Subcutaneous adipose tissue (tissue), 4 donors: ENCODE measurements around the gene ACVR1. TPM values are rescaled to one million over a fixed set of nuclear protein-coding genes. Genes with fewer than 3 reads are reported as not detected.

Experiments
- CTCF ChIP-seq: fragments of 450-650 bp; IDR thresholded peaks from one replicate; pipeline ENCODE4 v1.5.1; 2016; ENCODE audit warnings: low read depth, mild to moderate bottlenecking, control low read depth, antibody characterized with exemption, moderate library complexity
- total RNA-seq, 4 donors: library from RNA; depleted of rRNA; stranded (reverse); fragments of >200 nt; gene quantifications; one replicate each; pipeline ENCODE4 v1.1.0, GENCODE V29; 2016

Gene ACVR1
- total RNA-seq, 4 donors from 2014 or later: 34.7 to 49.6 (median 44.2) TPM

DNA sequence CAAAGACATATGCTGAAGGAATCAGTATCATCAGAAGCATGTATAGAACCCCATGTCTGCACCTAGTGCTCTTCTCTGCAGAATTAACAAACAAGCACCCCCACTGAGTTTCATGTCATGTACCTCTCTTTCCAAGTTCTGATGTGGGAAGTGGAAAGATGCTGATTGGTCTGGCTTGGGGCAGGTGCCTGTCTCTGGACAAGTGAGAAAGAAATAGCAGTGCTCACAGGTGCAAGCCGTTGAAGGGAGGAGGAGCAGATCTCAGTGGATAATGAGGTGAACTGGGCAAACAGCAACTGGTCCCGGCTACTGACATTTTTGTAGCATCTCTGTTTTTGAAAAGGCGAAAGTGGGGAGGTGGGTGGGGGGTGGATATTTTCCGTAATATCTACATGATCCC, 17.5 kb upstream of the ACVR1 start:
- no peak for TF ChIP-seq CTCF

- TF ChIP-seq CTCF: no peak
Measured at GRCh38 chr2:157891643-157892041, 15.5 kb upstream of the ACVR1 start.

DNA sequence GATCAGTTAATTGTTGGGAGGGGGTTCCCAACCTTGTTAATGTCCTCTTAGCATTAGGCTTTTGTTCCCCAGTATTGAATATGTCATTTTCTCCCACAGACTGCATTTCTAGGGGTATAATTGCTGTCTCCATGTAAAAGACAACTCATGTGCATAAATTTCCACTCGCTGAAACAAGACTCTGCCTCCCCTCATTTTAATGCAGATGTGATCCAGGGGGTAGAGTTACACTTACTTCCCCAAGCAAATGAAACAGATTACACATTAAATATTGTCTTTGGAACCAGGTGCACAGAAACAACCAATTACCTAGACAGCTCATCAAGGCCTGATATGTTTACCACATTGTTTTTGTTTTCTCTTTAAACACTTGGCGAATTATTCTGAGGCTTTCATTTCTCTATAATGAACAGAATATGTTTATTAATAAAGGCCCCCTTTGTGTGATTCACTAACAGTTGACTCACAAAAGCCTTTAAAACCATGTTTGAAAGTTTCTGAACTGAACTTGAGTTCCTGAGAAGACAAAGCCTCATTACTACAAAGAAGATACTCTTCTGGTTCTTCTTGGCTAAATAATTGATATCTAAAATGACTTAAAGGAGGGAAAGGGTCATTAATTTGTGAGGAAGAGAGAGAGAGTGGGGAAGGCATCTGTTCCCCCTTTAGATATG, 15.0 kb upstream of the ACVR1 start:
- no peak for TF ChIP-seq CTCF

DNA sequence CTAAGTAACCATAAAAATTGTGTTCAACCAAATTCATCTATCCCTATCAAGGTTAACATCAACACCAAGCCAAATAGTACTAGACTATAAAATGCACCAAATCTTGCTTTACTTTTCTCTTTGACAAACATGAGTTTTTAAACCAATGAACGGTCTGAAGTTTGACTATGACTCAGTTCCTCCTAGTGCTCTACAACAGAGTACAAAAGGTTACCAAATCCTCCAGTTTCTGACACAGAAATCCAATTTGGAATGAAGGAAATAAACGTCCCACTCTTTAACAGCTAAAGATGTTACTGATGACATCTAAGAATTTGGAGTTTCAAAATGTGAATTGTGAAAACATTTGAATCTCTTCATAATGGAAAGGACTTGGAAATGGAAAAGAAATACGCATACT, 11.8 kb upstream of the ACVR1 start:
- TF ChIP-seq CTCF: no peak

GRCh38 chr2:157880927-157881326, 4.8 kb upstream of the ACVR1 start:
- TF ChIP-seq CTCF: no peak

DNA sequence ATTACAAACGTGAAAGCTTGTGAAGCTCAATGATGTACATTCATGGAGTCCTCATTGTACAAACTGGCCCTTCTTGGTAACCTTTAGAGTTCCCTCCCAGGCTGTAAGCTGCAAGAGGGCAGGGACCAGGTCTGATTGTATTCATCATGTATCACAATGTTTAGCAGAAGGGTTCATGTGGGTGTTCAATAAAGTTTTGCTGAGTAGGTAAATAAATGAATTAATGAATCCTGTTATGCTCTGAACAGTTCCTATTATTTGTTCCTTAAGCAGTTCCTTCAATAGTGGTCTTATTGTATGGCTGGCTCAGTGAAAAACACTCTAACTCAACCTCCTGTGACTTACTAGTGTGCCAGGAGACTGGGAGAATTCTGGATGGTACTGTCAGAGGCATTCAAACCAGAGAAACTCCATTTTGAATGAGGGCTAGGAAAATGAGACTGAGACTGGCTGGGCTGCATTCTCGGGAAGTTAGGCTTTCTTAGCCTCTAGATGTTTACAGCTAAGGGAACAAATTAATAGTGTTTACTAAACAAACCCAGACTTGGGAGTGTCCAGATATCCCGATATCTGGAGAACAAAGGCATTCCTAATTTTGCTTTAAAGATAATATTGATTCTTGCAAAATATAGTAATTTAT, 1.8 kb upstream of the ACVR1 start:
- no peak for TF ChIP-seq CTCF

DNA sequence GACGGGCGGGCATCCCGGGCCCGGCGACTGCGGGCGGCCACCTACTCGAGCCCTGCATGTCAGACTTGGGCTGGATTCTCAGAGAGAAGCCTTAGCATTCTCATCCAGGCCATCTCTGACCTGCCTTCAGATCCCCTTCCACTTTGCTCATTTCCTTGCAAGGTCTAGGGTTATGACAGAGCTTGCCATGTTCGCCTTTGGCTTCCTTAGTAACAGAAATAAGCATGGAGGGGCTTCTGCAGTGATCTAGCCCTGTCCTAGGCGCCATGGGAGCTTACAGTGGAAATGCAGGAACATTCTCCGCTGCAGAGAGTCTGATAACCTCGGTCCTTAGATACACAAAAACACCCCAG, 632 bp upstream of the ACVR1 start:
- TF ChIP-seq CTCF: no peak
